ENCODE measurements around the gene SH3TC2.

The SH3TC2 gene

DNA sequence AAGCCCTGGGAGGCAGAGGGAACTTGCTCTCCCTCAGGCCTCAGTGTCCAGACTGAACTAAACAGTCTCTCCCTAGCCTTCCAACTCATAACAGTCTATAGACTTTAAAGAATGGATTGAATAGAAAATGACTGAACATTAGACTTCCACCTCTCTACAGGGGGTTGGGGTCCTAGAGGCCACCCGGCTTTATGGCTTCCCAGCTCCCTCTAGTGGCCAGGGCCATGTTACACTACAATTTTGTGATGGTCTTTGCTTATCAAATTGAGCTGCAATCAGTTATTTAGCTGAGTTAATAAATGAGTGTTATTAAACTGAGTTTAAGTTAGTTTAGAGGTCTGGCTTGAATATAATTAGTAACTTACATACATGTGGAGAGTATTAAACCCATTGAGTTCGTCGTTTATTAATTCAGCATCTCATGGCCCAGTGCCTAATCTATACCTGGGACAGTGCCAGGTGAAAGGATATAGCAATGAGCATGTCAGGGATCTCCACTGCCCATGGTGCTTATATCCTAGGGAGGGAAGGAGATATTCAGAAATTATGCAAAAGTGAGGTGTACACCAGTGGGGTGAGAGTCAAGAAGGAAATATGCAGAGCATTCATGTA lies 105.2 kb downstream of the SH3TC2 start:
- no peak overlapping the region for H3K4me3 ChIP-seq (ENCODE audit: low read length)
- no peak for TF ChIP-seq ZNF274 (IDR thresholded peaks at IDR 0.05; ENCODE audit: low read depth, low read length)

DNA sequence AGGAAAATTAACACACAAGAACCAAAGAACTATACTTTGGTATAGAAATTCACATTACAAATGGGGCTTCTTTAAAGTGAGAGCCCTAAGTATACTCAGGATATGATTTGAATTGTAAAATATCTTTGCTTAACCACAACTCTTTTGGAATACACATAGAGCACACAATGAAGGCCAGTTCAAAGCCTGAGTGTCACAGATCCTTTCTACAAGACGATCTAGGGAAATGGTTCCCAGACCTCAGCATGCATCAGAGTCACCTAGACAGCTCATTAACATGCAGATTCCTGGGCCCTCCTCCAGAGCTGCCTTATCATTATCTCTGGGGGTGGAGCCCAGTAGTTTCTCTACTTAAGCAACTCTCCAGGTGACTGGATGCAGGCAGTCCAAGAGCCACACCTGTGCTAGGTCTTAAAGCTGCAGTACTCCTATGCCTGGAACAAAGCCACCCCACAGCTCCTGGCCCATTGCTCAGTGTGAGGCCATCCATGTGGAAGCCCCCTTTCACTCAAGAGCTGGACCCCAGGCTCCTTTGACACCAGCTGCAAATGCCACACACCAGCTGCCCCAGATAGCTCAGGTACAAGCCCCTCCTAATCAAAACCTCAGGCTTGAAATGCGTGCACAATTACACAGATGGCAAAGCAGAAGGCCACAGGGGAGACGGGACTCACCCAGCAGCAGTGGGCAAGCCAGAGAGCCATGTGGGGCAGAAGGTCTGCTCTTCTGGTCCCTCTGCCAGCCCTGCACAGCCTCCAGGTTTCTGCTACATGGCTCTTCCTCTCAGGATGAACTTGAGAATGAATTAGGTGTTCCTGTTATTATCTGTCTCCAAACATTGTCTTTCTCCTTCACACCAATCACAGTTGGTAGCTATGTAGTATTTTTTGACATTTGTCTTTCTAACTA lies 106.1 kb downstream of the SH3TC2 start:
- no peak for TF ChIP-seq ZNF274 (IDR thresholded peaks at IDR 0.05; ENCODE audit: low read depth, low read length)
- H3K4me3 ChIP-seq (ENCODE audit: low read length), result no peak overlapping the region

All from GM08714 (cell line).